Keratinocyte (primary cell): Measurements from ENCODE around the gene TGDS. TPM values are rescaled to one million over a fixed set of nuclear protein-coding genes. Genes with fewer than 3 reads are reported as not detected.

Experiments used
- DNase-seq: peaks from one replicate; pipeline ENCODE4 v3.0.0-alpha.2; 2011; ENCODE audit warnings: low read depth, missing footprints, low spot score
- FAIRE-seq: peaks from 2 replicates; lab custom pipeline; 2011; peaks lifted over from hg19 to GRCh38; lab: Jason Lieb, UNC
- H2AFZ ChIP-seq: 2 replicates; pipeline ENCODE4 v1.6.0; 2012; ENCODE audit warnings: low read length, control low read depth, inconsistent platforms; ENCODE audit not compliant: control insufficient read depth
- H3K27ac ChIP-seq: 2 replicates; pipeline ENCODE4 v1.5.1; 2011; ENCODE audit warnings: low read length; ENCODE audit not compliant: control insufficient read depth, insufficient read depth
- H3K27me3 ChIP-seq: 3 replicates; pipeline ENCODE4 v1.6.0; 2011; ENCODE audit warnings: low read length; ENCODE audit not compliant: control insufficient read depth, insufficient read depth; ENCODE audit errors: extremely low read depth
- H3K36me3 ChIP-seq, 2 experiments: 2 replicates in 1 of 2; 3 replicates in 1 of 2; pipeline ENCODE4 v1.5.1; 2011; ENCODE audit warnings: low read length in 2 of 2, mild to moderate bottlenecking in 1 of 2; ENCODE audit not compliant: control insufficient read depth in 2 of 2, insufficient read depth in 2 of 2; ENCODE audit errors: extremely low read depth in 1 of 2
- H3K4me1 ChIP-seq: 3 replicates; pipeline ENCODE4 v1.5.1; 2011; ENCODE audit warnings: low read length; ENCODE audit not compliant: control insufficient read depth, insufficient read depth; ENCODE audit errors: extremely low read depth
- H3K4me2 ChIP-seq: 3 replicates; pipeline ENCODE4 v1.6.0; 2011; ENCODE audit warnings: low read depth, low read length; ENCODE audit not compliant: control insufficient read depth, insufficient read depth; ENCODE audit errors: extremely low read depth
- H3K4me3 ChIP-seq, 3 experiments: fragments of 200-600 bp in 1 of 3; sonication (generic) in 1 of 3; 2 replicates in 2 of 3; 3 replicates in 1 of 3; pipeline ENCODE4 v1.5.1; 2011 to 2016; ENCODE audit warnings: low read length in 3 of 3, mild to moderate bottlenecking in 3 of 3, control low read depth in 2 of 3, inconsistent platforms in 1 of 3, low read depth in 1 of 3, mixed read lengths in 1 of 3, mixed run types in 1 of 3, moderate library complexity in 1 of 3; ENCODE audit not compliant: control insufficient read depth in 2 of 3, insufficient read depth in 2 of 3; ENCODE audit errors: extremely low read depth in 1 of 3
- H3K79me2 ChIP-seq: 2 replicates; pipeline ENCODE4 v1.6.0; 2012; ENCODE audit warnings: low read length; ENCODE audit not compliant: control insufficient read depth, insufficient read depth
- H3K9ac ChIP-seq: 3 replicates; pipeline ENCODE4 v1.6.0; 2011; ENCODE audit warnings: low read length; ENCODE audit not compliant: control insufficient read depth, insufficient read depth; ENCODE audit errors: extremely low read depth
- H3K9me1 ChIP-seq: 3 replicates; pipeline ENCODE4 v1.6.0; 2011; ENCODE audit warnings: low read length; ENCODE audit not compliant: control insufficient read depth, insufficient read depth; ENCODE audit errors: extremely low read depth
- H3K9me3 ChIP-seq: 2 replicates; pipeline ENCODE4 v1.5.1; 2012; ENCODE audit warnings: low read depth, low read length; ENCODE audit not compliant: control insufficient read depth
- H4K20me1 ChIP-seq: 3 replicates; pipeline ENCODE4 v1.6.0; 2011; ENCODE audit warnings: low read length; ENCODE audit not compliant: control insufficient read depth, insufficient read depth; ENCODE audit errors: extremely low read depth
- EZH2 ChIP-seq: IDR thresholded peaks from one replicate; pipeline ENCODE4 v1.6.1; 2012; ENCODE audit warnings: inconsistent platforms, mild to moderate bottlenecking, low read length, moderate library complexity
- dilution Hi-C: fragments of 300-500 bp; cut with MboI; formaldehyde crosslinking; loops from one replicate; pipeline ENCODE4 v1.7.0; 2020; ENCODE audit warnings: low sequenced_read_pairs; ENCODE audit not compliant: extremely low pct_ligation_motif_present
- polyA plus RNA-seq, 5 experiments: library from polyadenylated mRNA; depleted of rRNA in 3 of 5; stranded (reverse) in 3 of 5; stranded (forward) in 1 of 5; unstranded in 1 of 5; fragments of >200 nt; gene quantifications; 1 replicate in 1 of 5; 2 replicates in 3 of 5; 3 replicates in 1 of 5; pipeline versions ENCODE4 v1.2.1 to v1.2.3, GENCODE V29; 2011 to 2012; ENCODE audit warnings: missing spikeins in 2 of 5, low read depth in 1 of 5, low replicate concordance in 1 of 5
- TF ChIP-seq, protein P1 (sequence below), 3 experiments: IDR thresholded peaks in 1 of 3; conservative IDR thresholded peaks in 1 of 3; optimal IDR thresholded peaks in 1 of 3; 2 replicates in 2 of 3; 3 replicates in 1 of 3; pipeline versions ENCODE3 to v1.5.1; 2011; ENCODE audit warnings: low read length in 3 of 3, mild to moderate bottlenecking in 3 of 3, moderate library complexity in 2 of 3, control low read depth in 1 of 3, inconsistent platforms in 1 of 3; ENCODE audit not compliant: insufficient read depth in 2 of 3; ENCODE audit errors: extremely low read depth in 1 of 3

Gene TGDS
- polyA plus RNA-seq, 1 donor (not counting 4 experiments of a cell fraction or from before 2014, with no cell fraction given) = 19.4 TPM

DNA sequence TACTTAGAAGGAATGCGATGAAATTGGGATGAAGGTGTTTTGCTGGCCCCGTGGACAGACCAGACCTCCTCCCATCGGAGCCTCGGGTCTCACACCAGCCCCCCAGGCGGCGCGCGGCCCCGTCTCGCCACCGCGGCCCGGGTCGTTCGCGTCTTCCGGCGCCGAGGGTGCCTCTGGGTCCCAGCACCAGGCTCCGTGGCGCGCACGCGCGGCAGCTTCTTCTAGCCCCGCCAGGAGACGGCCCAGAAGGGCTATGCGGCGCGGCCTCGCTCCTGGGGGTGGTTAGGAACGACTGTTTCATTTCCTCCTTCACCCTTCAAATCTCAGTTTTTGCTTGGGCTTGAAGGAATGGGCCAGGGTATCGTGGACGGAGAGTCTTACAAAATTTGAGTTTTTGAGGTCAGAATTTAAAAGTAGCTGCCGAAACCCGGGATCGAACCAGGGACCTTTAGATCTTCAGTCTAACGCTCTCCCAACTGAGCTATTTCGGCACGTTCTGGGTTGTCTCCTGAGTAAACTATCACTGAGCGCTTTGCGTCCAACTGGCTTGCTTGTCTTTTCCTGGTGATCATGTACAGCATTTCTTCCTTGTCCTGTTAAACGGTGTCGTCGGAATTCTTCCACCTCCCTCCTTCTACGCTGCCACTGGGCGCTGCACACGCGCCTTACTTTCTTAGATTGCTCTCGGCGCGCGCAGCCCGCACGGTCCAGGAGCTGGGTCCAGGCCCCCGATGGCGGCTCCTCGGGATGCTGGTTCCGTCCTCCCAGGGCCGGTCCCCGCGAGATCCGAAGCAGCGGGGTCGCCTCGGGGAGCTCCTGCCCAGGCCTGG, 46.5 kb downstream of the TGDS start:
- dilution Hi-C loops = no loop called here
- DNase-seq = peak; percentile 73
- H2AFZ ChIP-seq = peak overlapping the region; percentile 99
- no peaks in the 10 kb centered on the region for H3K27me3 ChIP-seq
- peak overlapping the region; percentile 53 to 81 (median 81) for H3K4me3 ChIP-seq
- H3K36me3 ChIP-seq = no peaks in the 10 kb centered on the region
- peaks cover 10% of the 10 kb centered on the region for H3K4me1 ChIP-seq
- peaks cover 3% of the 10 kb centered on the region for H3K9me1 ChIP-seq
- H3K27ac ChIP-seq = peak overlapping the region; percentile 81
- peak overlapping the region; percentile 96 for H3K4me2 ChIP-seq
- no peak for TF ChIP-seq EZH2
- TF ChIP-seq, protein P1, sequence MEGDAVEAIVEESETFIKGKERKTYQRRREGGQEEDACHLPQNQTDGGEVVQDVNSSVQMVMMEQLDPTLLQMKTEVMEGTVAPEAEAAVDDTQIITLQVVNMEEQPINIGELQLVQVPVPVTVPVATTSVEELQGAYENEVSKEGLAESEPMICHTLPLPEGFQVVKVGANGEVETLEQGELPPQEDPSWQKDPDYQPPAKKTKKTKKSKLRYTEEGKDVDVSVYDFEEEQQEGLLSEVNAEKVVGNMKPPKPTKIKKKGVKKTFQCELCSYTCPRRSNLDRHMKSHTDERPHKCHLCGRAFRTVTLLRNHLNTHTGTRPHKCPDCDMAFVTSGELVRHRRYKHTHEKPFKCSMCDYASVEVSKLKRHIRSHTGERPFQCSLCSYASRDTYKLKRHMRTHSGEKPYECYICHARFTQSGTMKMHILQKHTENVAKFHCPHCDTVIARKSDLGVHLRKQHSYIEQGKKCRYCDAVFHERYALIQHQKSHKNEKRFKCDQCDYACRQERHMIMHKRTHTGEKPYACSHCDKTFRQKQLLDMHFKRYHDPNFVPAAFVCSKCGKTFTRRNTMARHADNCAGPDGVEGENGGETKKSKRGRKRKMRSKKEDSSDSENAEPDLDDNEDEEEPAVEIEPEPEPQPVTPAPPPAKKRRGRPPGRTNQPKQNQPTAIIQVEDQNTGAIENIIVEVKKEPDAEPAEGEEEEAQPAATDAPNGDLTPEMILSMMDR (optimal IDR thresholded peaks at IDR 0.05 in 1 of 3, IDR thresholded peaks at IDR 0.05 in 1 of 3, conservative IDR thresholded peaks at IDR 0.05 in 1 of 3; ENCODE audit: extremely low read depth in 1 of 3, insufficient read depth in 2 of 3, low read length in 3 of 3) = no peak
- no peaks in the 10 kb centered on the region for H3K9me3 ChIP-seq
- H3K9ac ChIP-seq = peak overlapping the region; percentile 86
- FAIRE-seq = peak; percentile 89
- no peaks in the 10 kb centered on the region for H4K20me1 ChIP-seq
- no peaks in the 10 kb centered on the region for H3K79me2 ChIP-seq

- dilution Hi-C loops = no loop called here
- Histone ChIP-seq H3K27me3 (no peaks in the 10 kb centered on the region), H3K9me1 (peaks cover 3% of the 10 kb centered on the region), H3K27ac (peak overlapping the region; percentile 81), H3K36me3 (no peaks in the 10 kb centered on the region), H3K4me1 (peaks cover 10% of the 10 kb centered on the region), H3K4me3 (peak overlapping the region; percentile 53 to 81 (median 81)), H3K4me2 (peak overlapping the region; percentile 96), H3K9me3 (no peaks in the 10 kb centered on the region), H3K9ac (peak overlapping the region; percentile 86), H3K79me2 (no peaks in the 10 kb centered on the region), H2AFZ (peak overlapping the region; percentile 97), H4K20me1 (no peaks in the 10 kb centered on the region)
- TF ChIP-seq EZH2 = no peak
- TF ChIP-seq, protein P1 (optimal IDR thresholded peaks at IDR 0.05 in 1 of 3, IDR thresholded peaks at IDR 0.05 in 1 of 3, conservative IDR thresholded peaks at IDR 0.05 in 1 of 3; ENCODE audit: extremely low read depth in 1 of 3, insufficient read depth in 2 of 3, low read length in 3 of 3) = peak in 2 of 3 experiments; percentile 12 to 38
- DNase-seq (no peak), FAIRE-seq (no peak)
Observed at GRCh38 chr13:94548821-94549231, 47.1 kb downstream of the TGDS start.
